ENCODE data around the gene RASAL3. TPM values are rescaled to one million over a fixed set of nuclear protein-coding genes. Genes with fewer than 3 reads are reported as not detected.

Gene RASAL3
- total and polyA plus RNA-seq, 2 of the 8 experiments (the other 6 are each of a cell fraction or from before 2014, with no cell fraction given): 0.19 to 0.63 TPM

GRCh38 chr19:15453091-15453578 is 11.2 kb downstream of the RASAL3 start:
- H3K4me1 ChIP-seq (replicated peaks in 1 of 4; ENCODE audit: control insufficient read depth in 3 of 4, insufficient read depth in 4 of 4, low read length in 3 of 4): peaks cover 0 to 26% (median 10%) of the 10 kb centered on the region in 4 experiments; a peak in 6 of 7 replicates
- peak overlapping the region; percentile 21 to 66 (median 58) for H3K4me3 ChIP-seq (ENCODE audit: extremely low read depth in 1 of 4, insufficient read depth in 2 of 4, low read depth in 3 of 4, low read length in 4 of 4)
- peak overlapping the region; percentile 60; the same call in 1 of the 2 replicates for H2BK12ac ChIP-seq (ENCODE audit: low read depth, low read length)
- H4K20me1 ChIP-seq (replicated peaks in 1 of 2; ENCODE audit: control insufficient read depth in 1 of 2, insufficient read depth in 2 of 2, low read length in 2 of 2): peaks cover 0 to 6% of the 10 kb centered on the region in 2 experiments
- H3K36me3 ChIP-seq (ENCODE audit: control insufficient read depth in 2 of 4, insufficient read depth in 4 of 4, low read length in 3 of 4): no peaks in the 10 kb centered on the region; a peak in 1 of 8 replicates
- peak overlapping the region; percentile 60; the same call in 1 of the 2 replicates for H2BK5ac ChIP-seq (ENCODE audit: low read depth, low read length)
- DNase-seq (ENCODE audit: low read depth in 1 of 2, low spot score in 2 of 2): no peak
- CTCF ChIA-PET (ENCODE audit: partially characterized antibody): interaction anchor here (0.7 to 5.7 kb wide), 4 partner anchors 11 to 103 kb away, joined by 3 to 35 read pairs (median 16); partner anchors contain the start of genes AKAP8L and RASAL3
- peaks cover 28% of the 10 kb centered on the region; the same call in 1 of the 2 replicates for H3K23me2 ChIP-seq (ENCODE audit: low read depth, low read length)
- peak overlapping the region; percentile 61 to 95 for H3K4me2 ChIP-seq (ENCODE audit: insufficient read depth in 1 of 2, low read depth in 2 of 2, low read length in 2 of 2)
- H3K9me3 ChIP-seq (ENCODE audit: insufficient read depth in 2 of 2, low read depth in 1 of 2, low read length in 1 of 2): no peaks in the 10 kb centered on the region
- peak overlapping the region; percentile 98; the same call in 1 of the 2 replicates for H2AFZ ChIP-seq (ENCODE audit: low read length)
- no peak for FAIRE-seq
- H3K9ac ChIP-seq (replicated peaks in 1 of 4; ENCODE audit: extremely low read depth in 1 of 4, low read depth in 3 of 4, low read length in 3 of 4): no peak overlapping the region
- no peak overlapping the region for H2AK5ac ChIP-seq (ENCODE audit: low read depth, low read length)
- H2BK20ac ChIP-seq (ENCODE audit: low read length): no peak overlapping the region
- no peak overlapping the region for H3K4ac ChIP-seq (replicated peaks; ENCODE audit: insufficient read length, low read depth, low read length)
- H4K91ac ChIP-seq (replicated peaks; ENCODE audit: insufficient read length, low read length): no peak overlapping the region
- no peaks in the 10 kb centered on the region for H3K79me1 ChIP-seq (ENCODE audit: low read depth, low read length)
- H2BK15ac ChIP-seq (ENCODE audit: low read length): no peak overlapping the region
- POLR2A ChIA-PET (ENCODE audit: partially characterized antibody): interaction anchor here (0.6 to 1.3 kb wide), 4 partner anchors 12 to 764 kb away, joined by 3 to 8 read pairs (median 4); partner anchors contain the start of genes AKAP8L and ZNF333
- H4K8ac ChIP-seq (ENCODE audit: extremely low read depth, insufficient read depth, low read length): peak overlapping the region; percentile 73
- H3K18ac ChIP-seq (ENCODE audit: extremely low read depth, low read length): no peak overlapping the region
- H3K14ac ChIP-seq (ENCODE audit: insufficient read length): no peak overlapping the region
- H3K27me3 ChIP-seq (replicated peaks in 1 of 4; ENCODE audit: control insufficient read depth in 3 of 4, extremely low read depth in 1 of 4, insufficient read depth in 3 of 4, low read length in 3 of 4): peaks cover 16 to 54% (median 47%) of the 10 kb centered on the region in 4 experiments
- peak overlapping the region; percentile 15 for H4K5ac ChIP-seq (ENCODE audit: insufficient read length, low read depth, low read length)
- 9% methylated on average over 37 of the region's 44 CpGs; no CpG with 5 or more reads in 1 of the 2 experiments for whole genome bisulfite sequencing, 2 experiments (ENCODE audit: extremely low coverage in 1 of 2, insufficient coverage in 1 of 2, insufficient read length in 1 of 2, insufficient replicate concordance in 2 of 2, low coverage in 1 of 2, low lambda C conversion rate in 2 of 2, missing lambda C conversion rate in 1 of 2)
- H3K56ac ChIP-seq (replicated peaks; ENCODE audit: insufficient read length, low read depth, low read length): no peak overlapping the region
- no peak overlapping the region for H3K23ac ChIP-seq (ENCODE audit: insufficient read length)
- H3K27ac ChIP-seq (ENCODE audit: low read depth, low read length): no peak overlapping the region
- no peak overlapping the region for H2BK120ac ChIP-seq (replicated peaks; ENCODE audit: low read depth, low read length)
- H3K79me2 ChIP-seq (ENCODE audit: control insufficient read depth in 1 of 2, insufficient read depth in 2 of 2, low read length in 2 of 2): no peaks in the 10 kb centered on the region
- TF ChIP-seq MAFK (IDR thresholded peaks at IDR 0.05; ENCODE audit: low read depth, low read length): no peak
- peak in 1 of 2 experiments; percentile 40; a peak in 1 of 4 replicates for TF ChIP-seq RAD21 (IDR thresholded peaks at IDR 0.05 in 1 of 2, conservative IDR thresholded peaks at IDR 0.05 in 1 of 2; ENCODE audit: low read depth in 2 of 2, low read length in 2 of 2)
- no peak for TF ChIP-seq GTF2F1 (IDR thresholded peaks at IDR 0.05; ENCODE audit: borderline replicate concordance, low read depth, low read length)

Data from H1 (cell line).